GM21786 (cell line): ENCODE measurements around the gene LPAR1.
"Not testable (repeated sequence)": the region's sequence is repeated elsewhere in the genome, so short reads cannot be mapped to it uniquely, and the experiment has no call there.

Source experiments
- ATAC-seq: cut with Tn5 transposase; IDR thresholded peaks from one replicate; pipeline ENCODE4 v1.9.1; 2021; ENCODE audit not compliant: unreplicated experiment

Gene LPAR1

DNA sequence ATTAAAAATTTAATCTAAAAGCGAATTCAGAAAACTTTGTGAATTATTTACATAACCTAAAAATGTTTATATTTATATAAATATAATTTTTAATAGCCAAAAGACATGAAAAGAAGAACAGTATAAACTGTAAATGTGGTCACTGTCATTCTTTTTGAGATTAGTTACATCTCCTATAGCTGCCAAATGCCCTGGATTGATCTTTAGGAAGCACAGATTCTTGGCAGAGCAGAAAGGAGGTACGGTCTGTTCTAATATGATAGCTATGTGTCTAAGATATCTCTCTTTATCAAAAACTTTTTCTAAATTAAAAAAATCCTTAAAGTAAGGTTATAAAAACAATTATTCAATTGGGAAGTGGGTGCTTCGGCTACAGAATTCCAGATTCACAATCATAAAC lies 151.0 kb downstream of the LPAR1 start:
- ATAC-seq, result no peak

- ATAC-seq, result no peak
Measured at GRCh38 chr9:110886832-110887231, 151.4 kb downstream of the LPAR1 start.

DNA sequence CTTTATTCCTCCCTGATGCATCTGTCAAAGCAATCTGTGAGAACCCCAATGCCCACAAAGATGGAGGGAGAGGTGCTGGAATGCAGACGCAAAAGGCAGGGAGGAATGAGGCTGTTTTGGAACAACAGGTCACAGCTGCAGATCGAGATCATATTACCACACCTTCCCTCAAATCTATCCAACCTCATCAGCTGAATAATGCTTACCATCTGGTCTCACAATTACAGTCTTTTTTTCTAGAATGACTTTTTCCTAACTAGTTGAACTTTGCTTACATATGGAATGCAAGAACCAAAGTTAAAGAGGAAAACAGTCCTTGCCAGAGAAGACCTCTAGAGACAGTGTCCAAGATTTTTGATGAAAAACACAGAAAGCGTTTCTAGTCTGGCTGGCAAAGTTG lies 158.1 kb downstream of the LPAR1 start:
- no peak for ATAC-seq

GRCh38 chr9:110877374-110877773 lies 160.9 kb downstream of the LPAR1 start:
- ATAC-seq, result no peak

DNA sequence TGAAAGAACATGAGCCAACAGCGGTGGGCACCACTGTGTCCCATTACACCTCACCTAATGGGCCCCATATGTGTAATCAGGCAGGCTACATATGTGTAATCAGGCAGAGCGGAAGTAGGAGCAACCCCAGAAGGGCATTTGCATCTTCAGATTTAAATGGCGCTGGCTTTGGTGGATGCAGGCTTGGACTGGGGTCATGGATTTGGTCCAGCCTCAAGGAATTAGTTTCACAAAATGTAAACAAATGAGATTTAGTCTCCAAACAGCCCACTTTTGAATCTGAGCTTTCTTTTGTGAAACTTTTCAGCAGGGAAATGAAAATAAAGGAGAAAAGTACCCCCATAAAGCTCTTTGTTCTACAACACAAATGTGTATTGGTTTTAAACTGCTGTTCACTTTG lies 161.3 kb downstream of the LPAR1 start:
- no peak for ATAC-seq

DNA sequence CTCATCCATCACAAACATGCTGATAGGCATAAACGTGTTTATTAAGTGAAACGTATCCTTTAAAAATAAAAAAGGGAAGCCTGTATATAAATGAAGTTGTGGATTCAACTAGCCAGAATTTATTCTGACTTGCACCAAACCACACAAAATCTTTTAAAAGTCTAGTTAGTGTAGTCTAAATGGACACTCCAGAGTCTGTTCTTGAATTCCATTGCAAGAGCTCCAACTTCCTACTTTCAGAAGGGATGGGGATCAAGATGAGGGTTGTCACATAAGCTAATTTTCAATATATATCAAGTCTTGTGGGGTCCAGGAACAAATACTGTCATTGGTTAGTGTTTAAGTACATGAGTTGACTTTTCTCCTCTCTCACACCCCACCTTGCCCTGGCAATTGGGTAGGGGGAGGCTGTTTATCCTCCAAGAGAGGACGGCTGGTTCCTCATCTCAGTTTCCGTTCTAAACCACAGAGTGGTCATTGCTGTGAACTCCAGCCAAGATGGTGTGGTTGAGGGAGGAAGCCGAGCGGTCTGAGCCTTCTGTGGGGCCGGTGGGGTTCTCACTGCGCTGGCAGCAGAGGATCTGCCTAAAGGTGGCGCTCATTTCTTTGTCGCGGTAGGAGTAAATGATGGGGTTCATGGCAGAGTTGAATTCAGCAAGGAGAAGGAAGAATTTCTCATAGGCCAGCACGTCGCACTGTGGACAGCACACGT lies 163.2 kb downstream of the LPAR1 start:
- ATAC-seq, result peak; percentile 83

DNA sequence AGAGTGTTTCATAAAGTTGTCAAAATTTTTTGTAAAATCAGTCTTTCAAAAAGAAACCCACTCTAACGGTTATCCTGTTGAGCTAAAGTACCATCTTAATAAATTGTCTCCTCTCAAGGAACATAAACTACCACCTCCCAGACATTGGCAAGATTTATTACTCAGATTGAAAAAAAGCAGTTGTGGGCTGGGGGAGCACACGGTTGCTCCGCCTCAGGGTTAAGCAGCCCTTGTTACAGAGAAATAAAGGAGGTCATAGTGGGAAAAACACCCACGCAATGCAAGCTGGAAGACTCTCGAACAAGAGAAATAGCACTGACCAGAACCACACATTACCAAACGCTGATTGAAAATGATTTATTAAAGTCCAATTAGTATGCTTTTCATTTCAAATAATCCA lies 165.3 kb downstream of the LPAR1 start:
- ATAC-seq, result no peak

DNA sequence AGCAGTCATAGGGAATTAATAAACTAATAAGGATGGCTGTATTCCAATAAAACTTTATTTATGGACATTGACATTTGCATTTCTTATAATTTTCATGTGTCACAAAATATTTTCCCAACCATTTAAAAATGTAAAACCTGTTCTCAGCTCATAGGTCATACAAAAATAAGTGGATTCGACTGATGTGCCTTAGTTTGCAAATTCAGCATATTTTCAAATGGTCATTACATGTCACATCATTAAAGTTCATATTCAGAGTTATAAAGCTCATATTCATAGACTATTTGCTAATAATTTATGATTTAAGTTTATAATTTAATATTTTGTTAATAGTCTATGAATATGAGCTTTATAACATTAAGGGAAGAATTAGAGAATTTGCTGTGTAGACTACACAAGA lies 166.5 kb downstream of the LPAR1 start:
- ATAC-seq, result no peak

- ATAC-seq, result no peak
Measured at GRCh38 chr9:110869931-110870330, 168.3 kb downstream of the LPAR1 start.

DNA sequence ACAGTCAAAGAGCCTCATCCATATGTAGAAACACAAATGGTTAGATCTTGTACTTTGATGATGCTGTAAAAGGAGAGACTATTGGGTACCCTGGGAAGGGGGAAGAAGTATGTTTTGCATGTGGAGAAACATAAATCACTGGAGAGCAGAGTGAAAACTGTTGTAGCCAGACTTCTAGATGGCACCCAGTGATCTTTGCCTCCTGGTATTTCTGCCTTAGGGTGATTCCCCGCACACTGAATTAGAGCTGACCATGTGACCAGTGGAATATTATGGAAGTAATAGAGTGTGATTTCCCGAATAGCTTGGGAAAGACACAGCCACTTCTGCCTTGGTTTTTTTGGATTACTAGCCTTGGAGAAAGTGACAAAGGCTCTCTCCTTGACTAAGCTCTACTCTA lies 174.3 kb downstream of the LPAR1 start:
- ATAC-seq, result no peak

- ATAC-seq, result not testable (repeated sequence)
Measured at GRCh38 chr9:110861370-110862110, 176.7 kb downstream of the LPAR1 start.

DNA sequence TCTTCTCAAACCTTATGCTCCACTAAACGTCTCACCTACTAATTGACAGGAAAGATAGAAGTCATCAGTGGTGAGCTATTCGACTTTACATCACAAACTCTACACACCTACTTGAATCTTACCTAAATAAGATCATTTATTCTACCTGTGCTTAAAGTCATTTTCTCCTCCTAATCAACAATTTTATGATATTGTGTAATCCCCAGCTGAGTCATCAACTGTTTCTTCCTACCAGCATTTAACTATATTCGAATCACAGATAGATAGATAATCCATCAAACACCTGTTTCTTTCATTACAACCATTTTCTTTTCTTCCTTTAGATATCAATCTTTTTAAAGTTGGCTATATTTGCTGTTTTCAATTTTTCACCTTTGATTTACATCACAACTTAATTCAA lies 181.5 kb downstream of the LPAR1 start:
- ATAC-seq, result no peak

DNA sequence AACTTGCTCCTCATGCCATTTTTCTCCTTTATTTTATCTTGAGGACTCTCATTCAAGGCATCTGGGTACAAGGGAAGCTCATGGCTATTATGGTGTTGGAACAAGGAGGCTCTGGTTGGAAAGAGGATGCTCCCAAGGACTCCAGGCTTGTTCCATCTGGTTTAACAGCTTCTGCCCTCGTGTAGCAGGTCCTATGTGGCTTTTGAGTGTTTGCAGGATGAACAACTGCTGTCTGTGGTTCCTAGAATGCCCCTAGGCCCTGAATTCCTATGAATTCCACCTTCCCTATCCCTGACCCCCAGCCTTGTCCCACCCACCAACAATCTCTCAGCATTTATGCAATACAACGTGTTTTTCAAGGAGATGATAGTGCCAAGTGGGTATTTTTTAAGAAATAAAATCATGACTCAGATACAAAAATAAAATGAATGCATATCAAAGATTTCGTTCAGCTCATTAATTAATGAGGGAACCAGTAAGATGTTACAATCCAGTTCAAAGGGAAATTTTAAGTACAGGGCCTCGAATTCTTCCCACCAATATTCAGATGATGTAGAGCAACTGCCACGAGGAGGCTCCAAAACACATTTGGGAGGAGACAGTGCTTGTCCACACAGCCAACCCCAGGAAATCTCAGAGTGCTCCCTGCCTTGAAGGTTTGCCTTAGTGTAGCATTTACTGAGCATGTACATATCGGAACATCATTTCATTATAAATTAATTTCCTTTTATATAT lies 187.7 kb downstream of the LPAR1 start:
- no peak for ATAC-seq

DNA sequence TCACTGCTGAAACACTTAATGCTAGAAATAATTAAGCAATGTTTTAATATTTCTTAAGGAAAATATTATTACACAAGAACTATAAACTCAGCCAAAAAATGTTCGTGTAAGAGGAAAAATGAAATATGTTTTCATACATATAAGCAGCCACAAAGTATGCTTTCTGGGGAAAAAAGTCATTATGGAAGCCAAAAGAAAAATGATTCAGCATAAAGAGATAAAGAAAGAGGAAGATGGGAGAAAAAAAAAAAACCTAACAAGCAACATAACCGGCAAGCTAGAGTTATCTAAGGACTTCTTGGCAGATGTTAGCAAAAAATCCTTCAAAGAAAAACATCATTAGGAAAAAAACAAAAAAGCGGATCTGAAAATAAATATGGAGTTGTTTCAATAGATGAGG lies 190.6 kb downstream of the LPAR1 start:
- ATAC-seq, result no peak

DNA sequence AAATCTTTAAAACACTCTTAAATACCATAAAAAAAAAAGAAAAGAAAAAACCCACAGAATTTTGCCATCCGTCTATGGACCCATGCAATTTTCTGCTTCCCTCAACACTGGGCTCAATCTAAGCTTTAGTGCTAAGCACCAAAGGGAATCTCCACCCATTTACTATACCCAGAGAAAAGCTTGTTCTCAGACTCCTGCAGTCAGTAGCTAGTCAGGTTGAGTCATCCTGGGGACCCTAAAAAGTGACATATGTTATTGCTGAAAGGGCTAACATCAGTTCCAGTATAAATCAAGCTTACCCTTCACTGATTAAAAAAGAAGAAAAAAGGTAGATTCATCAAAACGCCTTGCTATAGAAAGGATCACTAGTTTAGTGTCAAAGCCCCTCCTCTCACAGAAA lies 192.1 kb downstream of the LPAR1 start:
- no peak for ATAC-seq

DNA sequence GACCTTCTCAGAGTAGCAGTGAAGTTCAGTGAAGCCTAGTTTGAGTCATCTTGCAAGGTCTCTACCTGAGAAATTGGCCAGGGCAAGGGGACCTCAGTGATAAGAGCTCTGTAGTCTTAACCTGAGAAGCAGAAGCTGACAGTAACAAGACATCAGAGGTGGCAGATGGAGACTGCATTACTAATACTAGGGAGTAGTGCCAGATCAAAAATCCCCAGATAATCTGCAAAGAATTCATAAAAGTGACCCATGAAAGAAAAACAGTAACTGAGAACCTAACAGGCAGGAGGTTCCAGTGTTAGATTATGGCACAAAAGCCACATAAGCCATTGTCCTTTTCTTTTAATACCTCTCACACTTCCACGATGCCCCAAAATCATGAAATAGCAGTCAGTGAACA lies 194.1 kb downstream of the LPAR1 start:
- no peak for ATAC-seq

DNA sequence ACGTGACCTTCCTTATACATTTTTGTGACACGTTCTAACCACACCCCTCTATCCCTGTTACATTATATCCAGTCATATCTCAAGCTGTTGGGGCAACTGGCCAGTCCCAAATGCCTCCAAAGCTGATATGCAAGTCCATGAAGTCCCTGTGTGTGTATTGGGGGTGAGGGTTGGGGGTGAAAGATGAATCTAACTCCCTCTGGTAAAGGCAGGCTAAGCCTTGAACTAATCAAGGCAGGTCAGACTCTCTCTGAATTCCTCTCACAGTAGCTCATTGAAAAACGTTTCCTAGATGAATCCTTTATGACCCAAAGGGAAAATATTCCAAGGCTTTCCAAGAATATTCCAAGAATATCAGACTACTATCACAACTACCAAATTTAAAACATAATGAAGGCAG lies 195.3 kb downstream of the LPAR1 start:
- no peak for ATAC-seq

- no peak for ATAC-seq
Measured at GRCh38 chr9:110842169-110842568, 196.1 kb downstream of the LPAR1 start.

DNA sequence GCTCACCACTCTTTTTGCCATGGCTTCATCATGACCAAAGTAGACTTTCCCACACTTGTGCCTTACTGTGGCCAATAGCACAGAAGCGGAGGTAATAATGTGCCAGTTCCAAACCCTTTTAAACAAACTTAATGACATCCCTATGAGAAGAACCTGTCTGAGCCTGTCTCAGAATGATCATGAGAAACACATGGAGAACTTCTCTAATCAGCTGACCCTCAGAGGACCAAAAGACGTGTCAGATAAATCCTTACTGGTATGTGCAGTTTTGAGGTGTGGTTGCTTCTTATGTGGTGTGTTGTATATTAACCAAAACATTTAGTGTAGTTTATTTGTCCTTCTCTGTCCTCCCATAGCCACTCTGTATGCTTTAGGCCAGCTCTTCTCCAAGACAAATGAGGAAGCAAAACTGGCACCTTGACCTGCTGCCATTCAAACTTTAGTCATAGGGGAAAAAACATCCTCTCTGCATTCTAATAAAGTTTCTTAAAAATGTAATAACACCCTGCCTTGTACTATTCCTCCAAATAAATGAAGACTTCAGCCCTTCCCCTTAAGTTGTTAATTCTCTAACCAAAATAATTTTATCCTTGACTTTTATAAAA lies 200.8 kb downstream of the LPAR1 start:
- peak; percentile 85 for ATAC-seq

DNA sequence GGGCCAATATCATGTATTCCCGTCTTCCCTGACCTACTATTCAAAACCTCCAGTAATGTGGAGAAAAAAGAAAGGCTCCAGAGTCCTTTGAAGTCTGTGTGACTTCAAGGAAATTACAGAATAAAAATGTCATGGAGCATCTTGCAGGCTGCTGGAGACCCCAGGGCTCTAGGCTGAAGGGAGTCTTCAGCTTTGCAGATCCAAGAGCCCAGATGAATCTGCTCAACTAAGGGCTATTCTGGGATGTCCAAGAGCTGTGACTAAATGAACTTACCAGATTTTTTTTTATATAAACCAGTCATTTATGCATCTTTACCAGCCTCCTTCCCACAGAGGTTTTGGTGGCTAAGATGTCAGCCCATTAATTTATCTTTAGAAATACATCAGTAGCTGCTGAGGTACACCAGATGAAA lies 202.4 kb downstream of the LPAR1 start:
- ATAC-seq, result no peak

- no peak for ATAC-seq
Measured at GRCh38 chr9:110835404-110835803, 202.9 kb downstream of the LPAR1 start.

GRCh38 chr9:110832926-110833325 lies 205.3 kb downstream of the LPAR1 start:
- ATAC-seq, result no peak
